H4 (cell line): Measurements from ENCODE around the gene CHID1. TPM values are rescaled to one million over a fixed set of nuclear protein-coding genes. Genes with fewer than 3 reads are reported as not detected.
A peak's percentile ranks its signal among the peaks of the same experiment; 100 is the strongest.

Experiments
- DNase-seq: peaks from one replicate; pipeline ENCODE4 v3.0.0-alpha.2; 2015; ENCODE audit warnings: low spot score
- total RNA-seq: library from RNA; depleted of rRNA; stranded (reverse); fragments of >200 nt; shearing (Covaris generic); gene quantifications from 2 replicates; pipeline ENCODE4 v1.2.3, GENCODE V29; 2014

The CHID1 gene
- total RNA-seq, 1 experiment from 2014 or later = 65.1 TPM

DNA sequence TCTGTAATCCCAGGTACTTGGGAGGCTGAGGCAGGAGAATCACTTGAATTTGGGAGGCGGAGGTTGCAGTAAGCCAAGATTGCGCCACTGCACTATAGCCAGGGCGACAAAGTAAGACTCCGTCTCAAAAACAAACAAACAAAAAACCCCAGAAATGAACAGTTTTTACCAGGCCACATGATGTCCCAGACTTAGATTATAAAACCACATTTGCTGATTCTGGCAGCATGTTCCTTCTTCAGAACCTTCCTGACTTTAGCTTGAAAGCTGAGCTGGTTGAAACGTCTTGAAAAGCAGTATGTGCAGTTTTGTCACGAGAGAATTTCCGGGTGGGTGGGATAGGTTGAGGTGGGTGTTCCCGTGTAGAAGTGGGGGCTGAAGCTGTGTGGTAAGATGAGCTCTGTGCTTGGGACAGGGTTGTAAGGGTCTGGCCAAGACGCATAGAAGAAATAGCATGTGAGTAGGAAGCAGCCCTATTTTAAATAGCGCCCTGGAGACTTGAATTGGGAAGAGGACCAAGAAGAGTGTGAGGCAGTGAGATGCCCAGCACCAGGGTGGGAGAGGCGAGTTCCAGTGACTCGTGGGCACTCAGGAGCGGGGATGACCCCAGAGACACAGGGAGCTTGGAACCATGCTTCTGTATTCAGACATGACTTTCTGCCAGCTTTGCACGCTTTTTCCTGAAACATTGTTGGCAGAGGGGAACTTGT is 22.7 kb upstream of the CHID1 start:
- no peak for DNase-seq

DNA sequence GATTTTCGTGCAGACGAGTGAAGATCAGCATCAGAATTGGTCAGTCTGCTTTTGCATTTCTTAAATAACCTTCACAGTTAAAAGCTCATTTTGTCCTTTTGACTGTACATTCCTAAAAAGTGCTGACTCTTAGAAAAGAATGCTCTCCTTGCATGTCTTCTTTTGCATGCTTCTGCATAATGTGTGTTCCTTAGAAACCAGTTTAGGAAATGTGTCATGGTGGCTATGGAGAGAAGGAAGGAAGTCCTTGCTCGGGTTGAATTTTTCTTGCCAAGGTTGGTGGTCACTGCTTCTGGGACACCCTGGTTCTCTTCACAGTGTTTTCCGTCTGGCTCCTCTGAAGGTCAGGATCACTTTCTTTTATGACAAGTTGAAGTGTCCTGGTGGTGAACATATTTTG is 21.8 kb upstream of the CHID1 start:
- DNase-seq = no peak

DNA sequence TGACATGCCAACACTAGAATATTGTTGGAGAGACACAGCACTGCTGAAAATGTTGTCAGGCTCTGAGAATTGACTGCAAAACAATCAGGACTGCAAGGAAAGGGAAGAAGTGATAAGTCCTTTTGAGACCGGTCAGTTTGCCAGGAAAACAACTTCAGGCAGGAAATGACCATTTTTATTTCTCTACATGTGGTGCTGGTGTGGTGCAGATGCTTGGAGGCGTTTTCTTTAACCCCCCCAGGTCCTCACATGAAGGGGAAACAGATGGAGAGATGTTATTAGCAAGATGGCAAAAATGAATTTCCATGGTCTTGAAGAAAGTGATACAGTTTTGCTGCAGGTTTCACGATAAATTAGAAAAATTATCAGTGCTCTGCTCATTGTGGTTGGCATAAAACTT is 20.8 kb upstream of the CHID1 start:
- no peak for DNase-seq

DNA sequence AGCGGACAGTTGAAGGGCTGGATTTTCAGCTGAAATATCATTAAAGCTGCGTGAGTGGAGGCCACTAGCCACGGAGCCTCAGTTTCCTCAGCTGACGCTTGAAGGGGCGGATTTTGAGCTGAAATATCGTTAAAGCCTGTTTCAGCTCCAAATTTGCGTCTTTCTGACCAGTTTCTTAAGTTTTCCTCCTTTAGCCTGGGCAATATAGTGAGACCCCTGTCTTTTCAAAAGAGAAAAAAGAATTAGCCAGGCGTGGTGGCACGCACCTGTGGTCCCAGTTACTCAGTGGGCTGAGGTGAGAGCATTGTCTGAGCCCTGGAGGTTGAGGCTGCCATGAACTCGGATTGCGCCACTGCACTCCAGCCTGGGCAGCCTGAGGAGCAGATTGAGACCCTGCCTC is 18.8 kb upstream of the CHID1 start:
- no peak for DNase-seq

DNA sequence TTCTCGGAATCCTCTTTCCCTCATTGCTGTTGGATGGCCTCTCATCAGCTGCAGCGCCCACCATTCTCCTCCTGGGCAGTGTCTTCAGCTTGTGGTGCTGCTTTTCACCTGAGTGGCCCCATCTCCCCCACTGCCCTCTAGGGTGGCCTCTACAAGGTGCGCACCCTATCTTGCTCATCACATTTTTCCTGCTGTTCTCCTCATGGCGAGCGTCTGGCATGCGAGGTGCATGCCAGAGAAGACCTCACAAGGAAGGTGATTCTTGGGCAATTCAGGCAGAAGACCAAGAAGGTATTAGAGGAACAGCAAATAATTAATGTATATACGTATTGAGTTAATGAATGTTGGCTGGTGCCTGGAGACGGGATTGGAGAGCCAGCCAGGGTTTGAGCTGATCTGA is 18.2 kb upstream of the CHID1 start:
- DNase-seq = no peak

DNA sequence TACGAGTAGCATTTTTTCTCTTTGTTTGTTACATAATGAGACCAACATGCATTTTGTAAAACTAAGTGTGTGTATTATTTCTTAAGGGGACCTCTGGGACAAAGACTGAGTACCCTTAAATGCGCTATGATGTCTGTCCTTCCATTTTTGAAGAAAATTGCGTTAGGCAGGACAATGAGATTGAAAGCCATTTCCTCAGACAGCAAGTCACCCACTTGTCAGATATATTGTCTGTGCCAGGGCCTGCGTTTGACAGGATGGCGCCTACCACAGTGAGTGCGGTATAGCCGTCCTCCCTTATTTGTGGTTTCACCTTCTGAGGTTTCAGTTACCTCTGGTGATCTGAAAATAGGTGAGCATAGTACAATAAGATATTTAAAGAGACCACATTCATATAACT is 17.3 kb upstream of the CHID1 start:
- no peak for DNase-seq

DNA sequence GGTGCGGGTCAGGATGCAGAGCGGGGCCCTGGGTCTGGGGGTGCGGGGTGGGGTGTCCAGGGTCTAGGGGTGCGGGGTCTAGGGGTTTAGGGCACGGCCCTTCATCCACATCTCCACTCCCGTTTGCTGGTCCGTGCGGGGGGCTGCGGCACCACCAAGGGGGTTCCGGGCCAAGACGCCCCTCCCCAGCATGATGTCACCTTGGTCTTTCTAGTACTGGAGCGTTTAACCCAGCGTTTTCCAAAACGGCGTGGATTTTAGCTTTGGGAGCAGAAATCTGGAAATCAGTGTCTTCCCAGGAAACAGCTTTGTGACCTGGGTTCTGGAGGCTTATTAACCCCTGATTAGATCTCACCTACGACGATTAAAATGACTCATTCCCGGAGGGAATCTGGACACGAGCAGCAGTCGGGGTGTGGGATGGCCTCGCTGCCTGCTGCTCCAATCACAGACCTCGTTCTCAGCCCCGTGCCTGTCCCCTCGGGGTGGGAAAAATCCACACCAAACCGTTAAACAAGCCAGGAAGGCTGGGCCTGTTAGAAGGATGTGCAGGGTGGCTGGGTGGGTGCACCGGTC is 15.8 kb upstream of the CHID1 start:
- no peak for DNase-seq

DNA sequence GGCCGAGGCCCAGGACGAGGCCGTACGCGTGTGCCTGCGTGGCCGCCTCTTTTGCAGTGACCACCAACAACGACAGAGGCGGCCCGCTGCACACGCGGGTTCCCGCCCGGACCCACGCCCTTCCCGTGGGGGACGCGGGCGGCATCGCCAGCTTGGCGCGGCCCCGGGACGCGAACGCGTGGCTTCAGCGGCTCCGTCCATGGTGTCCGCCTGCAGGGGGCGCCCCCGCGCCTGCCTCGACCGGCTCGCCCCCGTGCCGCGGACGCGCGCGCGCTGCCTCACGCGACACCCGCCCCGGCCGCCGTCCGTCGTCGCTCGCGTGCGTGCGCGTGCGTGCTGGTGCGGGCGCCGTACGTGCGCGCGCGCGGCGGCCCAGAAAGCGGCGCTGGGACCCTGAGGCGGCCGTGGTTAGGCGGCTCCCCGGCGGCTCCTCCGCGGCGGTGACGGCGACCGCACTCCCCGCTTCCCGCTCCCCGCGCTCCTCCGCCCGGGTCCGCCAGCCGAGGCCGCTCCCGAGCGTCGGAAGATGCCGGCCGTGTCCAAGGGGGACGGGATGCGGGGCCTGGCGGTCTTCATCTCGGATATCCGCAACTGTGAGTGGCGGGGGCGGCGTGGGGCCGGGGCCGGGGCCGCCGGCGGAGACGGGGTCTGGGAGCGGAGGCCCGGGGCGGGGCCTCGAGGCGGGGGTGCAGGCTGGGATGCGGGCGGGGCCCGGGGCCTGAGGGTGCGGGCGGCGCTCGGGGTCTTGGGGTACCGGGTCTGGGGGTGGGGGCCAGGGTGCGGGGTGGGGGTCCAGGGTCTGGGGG is 15.1 kb upstream of the CHID1 start, which contains the start of gene AP2A2:
AP2A2 (plus strand) TSS at position 375 of the 806 bp plus-strand sequence; CDS start at position 527, 152 bp downstream.
- peak; percentile 82 for DNase-seq

DNA sequence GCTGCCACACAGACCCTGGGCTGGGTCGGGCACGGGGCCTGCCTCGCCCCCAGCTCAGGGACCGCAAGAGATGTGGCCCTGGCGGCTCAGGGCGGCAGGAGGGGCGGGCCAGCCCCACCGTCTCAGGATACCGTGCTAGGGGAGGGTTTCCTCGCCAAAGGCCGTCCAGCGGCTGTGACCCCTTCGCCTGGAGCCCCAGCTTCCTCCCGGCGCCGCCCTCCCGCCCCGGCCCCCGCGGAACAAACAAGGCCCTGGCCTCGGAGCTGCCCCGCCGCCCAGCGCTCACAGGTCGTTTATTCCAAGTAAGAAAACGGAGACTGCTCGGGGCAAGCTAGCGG is 14.5 kb upstream of the CHID1 start:
- no peak for DNase-seq

DNA sequence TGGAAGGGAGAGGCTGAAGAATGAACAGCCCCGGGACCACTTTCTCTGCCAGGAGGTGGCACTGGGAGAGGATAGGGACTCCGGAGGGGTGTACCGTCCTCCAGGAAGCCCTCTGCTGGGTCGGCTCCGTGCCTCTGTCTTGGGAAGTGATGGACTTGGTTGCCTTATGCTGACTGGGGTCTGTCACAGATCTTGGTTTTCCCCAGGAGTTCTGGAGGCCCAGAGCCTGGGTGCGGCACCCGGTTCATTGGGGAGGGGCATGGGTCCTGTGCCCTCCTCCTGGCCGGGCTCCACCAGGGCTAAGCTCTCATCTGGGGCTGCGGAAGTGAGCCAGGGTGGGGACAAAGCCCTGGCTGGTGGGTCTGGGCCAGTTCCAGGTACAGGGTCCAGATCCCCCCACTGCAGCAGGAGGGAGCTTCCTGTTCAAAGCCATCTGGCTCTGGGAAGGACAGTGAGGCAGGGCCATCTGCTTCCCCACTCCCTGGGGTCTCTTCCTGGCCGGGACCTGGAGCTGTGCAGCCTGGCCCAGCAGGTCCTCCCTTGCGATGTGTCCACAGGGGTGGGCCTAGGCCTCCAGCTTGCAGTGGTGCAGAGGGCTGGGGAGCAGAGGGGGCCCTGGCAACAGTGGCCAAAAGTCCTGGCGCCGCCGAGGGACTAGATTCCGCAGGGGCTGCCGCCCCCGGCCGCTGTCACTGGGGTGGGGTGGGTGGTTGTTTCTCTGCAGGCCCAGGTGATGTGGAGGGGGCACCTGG is 14.0 kb upstream of the CHID1 start:
- peak; percentile 2 for DNase-seq

DNA sequence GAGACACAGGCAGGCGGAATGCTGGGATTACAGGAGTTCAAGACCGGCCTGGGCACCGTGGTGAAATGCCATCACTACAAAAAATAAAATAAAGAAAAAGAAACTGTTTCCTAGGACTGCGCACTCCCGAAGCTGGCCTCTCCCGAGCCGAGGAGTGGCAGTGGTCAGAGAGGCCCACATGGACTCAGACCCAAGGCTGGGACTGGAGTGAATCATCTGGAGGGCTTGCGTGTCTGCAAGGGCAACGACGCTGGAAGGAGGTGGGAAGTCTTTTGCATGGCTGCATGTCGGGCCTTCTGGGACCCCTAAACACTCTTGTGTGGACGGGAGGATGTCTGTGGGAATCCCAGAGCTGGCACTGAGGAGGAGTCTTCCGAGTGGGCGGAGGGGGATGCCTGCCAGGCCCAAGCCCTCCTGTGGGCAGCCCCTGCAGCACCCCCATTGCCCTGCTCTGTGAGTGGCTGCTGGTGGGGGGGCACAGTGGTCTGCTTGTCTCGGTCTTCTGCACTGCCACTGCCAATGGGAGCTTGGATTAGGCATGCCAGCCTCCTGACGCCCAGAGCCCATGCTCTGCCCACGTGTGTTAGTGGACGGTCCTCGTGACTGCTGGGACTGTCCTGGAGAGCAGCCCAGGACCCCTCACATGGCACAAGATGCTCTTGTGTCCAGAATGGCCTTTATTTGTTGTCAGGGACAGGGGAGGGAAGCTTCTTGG is 13.2 kb upstream of the CHID1 start:
- no peak for DNase-seq

DNA sequence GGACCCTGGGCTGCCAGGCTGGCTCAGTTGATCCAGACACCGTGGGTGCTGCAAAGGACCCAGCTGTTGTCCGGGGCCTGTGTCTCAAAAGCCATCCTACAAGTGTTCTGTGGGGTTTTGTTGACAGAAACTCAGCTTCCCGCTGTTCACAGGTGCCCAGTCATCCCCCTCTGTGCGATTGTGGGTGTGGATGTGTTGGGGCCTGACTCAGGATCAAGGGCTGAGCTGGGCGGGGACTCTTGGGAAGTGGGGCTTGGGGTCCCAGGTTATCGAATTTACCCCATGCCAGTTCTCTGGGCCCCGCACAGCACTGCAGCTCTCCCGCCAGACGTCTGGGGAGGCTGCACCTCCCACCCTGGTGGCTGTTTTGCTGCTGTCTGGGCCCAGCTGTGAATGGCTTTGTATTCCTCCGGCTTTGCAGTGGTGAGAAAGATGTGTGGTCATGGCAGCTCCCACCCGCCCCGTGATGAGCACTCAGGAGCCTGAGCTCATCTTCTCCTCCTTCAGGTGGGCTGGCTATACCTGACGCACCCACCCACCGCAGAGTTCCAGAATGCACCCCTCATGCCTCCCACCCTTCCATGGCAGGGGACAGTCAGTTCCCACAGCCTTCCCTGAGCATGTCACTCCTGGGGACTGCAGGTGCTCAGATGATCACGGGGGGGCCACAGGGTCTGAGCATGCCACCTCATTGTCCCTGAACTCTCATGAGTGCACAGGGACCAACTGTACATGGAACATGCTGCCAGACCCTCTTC is 11.5 kb upstream of the CHID1 start:
- DNase-seq = no peak

DNA sequence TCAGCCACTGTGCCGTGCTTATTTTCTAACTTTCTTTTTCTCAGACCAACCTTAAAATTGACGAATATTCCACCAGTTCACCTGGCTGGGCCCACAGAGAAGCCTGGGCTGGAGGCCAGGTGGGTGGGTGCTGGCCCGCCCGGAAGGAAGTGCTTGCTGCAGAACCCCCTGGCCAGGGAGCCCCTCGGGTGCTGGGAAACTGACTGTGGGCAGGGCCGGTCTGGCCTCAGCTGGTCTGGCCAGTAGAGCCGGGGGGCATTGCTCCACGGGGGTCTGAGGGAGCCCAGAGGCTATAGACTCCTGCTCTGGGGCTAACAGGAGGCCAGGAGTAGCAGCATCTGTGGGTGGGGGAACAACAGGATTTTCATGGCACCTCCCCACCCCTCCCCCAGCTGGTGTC is 6.8 kb upstream of the CHID1 start:
- DNase-seq = no peak

DNA sequence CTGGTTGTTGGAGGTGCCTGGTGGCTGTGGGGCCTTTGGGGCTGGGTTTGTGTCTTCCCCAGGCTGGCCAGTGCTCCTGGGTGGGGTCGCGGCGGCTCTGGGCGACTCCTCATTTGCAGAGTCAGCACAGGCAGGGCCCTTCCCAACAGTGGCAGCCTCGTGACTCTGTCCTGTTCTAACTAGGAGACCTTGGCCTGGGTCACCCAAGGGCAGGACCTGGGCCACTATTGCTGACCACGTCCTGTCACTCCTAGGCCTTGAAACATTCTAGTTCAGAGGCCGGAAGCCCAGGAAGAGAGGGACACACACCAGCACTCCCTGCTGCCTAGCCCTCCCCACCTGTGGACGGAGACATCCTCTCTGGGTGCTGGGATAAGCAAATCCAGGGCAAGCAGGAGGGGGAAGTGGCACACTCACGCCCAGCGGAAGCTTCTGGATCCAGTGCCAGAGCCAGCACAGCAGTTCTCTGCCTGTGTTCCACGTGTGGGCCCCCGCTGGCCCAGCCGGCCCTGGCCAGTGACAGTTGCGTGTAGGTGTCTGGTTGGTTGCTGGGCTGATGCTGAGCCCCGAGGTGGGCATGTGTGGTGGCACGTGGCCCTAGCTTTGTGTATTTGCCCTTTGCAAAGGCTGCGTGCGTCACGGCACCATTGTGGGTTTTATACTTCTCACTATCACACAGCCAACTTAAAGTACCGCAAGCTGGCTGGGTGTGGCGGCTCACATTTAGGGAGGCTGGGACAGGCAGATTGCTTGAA is 4.3 kb upstream of the CHID1 start:
- DNase-seq = no peak

DNA sequence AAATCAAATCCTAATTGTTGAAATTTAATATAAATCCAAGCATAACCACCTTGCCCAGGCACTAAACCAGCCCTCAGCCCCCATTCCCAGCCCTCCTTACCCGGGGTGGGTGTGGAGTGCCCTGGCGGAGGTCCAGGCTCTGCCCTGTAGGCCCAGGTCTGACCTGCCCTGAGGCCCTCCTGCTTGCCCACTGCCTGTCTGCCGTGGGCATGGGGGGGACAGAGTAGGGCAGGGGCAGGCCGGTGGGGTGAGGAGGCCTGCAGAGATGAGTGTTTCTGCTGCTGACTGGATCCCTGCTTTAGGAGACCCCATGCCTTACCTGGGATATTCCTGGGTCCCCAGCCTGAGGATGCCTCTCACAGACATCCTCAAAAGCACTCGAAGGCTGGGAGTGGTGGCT is 3.6 kb upstream of the CHID1 start:
- DNase-seq = no peak

DNA sequence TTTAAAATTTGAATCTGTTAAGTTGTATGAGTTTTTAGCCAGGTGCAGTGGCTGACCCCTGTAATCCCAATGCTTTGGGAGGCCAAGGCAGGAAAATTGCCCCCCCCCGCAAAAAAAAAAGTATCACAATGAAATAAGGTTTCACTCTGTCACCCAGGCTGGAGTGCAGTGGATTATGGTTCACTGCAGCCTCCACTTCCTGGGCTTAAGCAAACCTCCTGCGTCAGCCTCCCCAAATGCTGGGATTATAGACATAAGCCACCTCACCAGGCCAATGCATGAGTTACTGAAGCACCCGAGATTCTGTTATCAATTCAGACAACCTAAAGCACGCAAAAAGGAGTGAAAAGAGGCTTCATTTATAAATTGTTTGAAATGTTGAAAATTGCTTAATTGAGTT is 2.4 kb upstream of the CHID1 start:
- no peak for DNase-seq

DNA sequence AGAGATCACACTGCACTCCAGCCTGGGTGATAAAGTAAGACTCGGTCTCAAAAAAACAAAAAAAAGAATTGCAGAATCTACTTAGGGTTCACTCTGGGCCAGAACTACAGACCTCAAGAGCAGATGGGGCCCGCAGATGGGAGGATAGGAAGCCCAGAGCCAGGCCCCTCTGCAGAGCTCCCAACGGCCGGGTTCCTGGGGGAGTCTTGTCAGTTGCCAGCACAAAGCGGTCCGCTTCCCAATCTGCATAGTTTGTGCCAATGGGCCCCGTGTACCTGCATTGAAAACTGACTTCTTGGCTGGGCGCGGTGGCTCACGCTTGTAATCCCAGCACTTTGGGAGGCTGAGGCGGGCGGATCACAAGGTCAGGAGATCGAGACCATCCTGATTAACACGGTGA is 1.7 kb upstream of the CHID1 start:
- no peak for DNase-seq

DNA sequence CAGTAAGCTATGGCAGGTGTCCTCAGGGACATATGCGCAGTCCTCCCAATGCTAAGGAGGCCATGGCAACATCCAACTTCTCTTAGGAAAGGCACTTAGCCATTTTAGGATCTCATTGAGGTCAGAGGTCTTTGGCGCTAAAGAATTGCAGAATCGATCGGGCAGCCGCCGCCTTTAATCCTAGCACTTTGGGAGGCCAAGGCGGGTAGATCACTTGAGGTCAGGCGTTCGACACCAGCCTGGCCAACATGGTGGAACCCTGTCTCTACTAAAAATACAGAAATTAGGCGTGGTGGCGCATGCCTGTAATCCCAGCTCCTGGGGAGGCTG is 1.2 kb upstream of the CHID1 start:
- no peak for DNase-seq

DNA sequence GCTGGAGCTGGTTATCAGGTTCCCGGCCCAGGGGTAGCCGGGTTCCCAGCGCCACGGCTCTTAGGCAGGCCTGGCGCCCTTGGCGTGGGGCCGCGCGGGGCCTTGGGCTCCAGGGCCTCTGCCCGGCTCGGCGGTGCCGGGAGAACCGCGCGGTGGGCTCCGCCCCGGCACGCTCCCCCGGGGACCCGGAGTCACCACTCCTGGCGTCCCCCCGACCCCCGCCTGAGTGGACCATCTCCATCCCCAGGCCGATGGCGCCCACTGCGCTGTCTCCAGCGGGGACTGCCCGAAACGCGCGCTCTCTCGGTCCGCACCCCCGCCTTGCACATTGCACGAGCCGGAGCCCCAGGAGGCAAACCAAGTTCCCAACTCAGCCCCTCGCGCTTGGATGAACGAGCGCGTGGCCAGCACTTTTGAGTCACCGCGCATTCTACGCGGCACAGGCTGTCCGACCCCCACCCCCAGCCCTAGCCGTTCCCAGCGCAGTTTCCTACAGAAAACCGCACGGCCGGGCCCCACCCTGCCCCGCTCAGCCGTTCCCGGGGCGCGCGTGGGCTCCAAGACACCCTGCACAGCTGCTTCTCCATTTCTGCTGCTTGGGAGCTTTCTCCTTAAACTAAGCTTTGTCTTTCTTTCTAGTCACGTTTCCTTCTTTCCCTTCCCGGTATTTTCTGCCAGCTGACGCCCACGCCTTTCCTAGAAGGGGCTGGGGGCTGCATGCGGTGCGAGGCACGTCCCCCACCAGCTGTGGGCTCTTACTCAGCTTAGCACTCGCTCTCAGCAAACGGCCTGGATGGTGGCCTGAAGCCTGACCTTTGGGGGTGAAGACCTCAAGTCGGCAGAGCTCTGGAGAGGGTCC is 650 bp upstream of the CHID1 start:
- DNase-seq = no peak
